ENCODE data around the gene CCDC194. TPM values are rescaled to one million over a fixed set of nuclear protein-coding genes. Genes with fewer than 3 reads are reported as not detected.

CCDC194 gene
- total and polyA plus RNA-seq, 2 of the 13 experiments (the other 11 are each of a cell fraction or from before 2014, with no cell fraction given): 0.13 to 0.21 TPM

DNA sequence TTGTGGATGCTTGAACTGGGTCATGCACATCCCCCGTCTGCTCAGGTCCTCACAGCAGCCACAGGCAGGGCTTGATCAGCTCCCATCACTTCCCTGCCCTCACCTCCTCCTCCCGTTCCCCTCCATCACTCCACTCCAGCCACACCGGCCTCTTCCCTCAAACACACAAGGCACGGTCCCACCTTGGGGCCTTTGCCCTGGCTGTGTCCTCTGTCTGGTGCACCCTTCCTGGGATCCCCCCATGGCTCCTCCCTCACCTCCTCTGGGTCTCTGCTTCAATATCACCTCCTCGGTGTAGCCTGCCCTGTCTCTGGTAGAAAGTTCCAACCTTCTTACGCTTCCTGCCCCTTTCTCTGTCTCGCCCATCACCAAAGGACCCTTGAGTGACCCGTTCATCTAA is 40.6 kb downstream of the CCDC194 start:
- no peak overlapping the region for H3K4me2 ChIP-seq (ENCODE audit: low read depth, low read length)
- H3K36me3 ChIP-seq (replicated peaks in 1 of 2; ENCODE audit: control insufficient read depth in 1 of 2, insufficient read depth in 2 of 2, low read length in 2 of 2): no peaks in the 10 kb centered on the region
- POLR2A ChIA-PET: no interaction called here
- no peaks in the 10 kb centered on the region for H4K20me1 ChIP-seq (ENCODE audit: insufficient read depth, low read length)
- intact Hi-C loops (cut with micrococcal nuclease; ENCODE audit: unreplicated experiment) (no loop called here), in situ Hi-C loops (cut with HindIII; ENCODE audit: extremely low pct_ligation_motif_present, low pct_unique_long_range_greater_than_20kb) (no loop called here)
- no TSS peak for BruUV-seq (replicated peaks)
- WGBS (ENCODE audit: low lambda C conversion rate): 31% methylated on average over 8 of the region's 8 CpGs
- peaks cover 24% of the 10 kb centered on the region for H3K4me1 ChIP-seq (ENCODE audit: insufficient read depth, low read length)
- DNase-seq (ENCODE audit: low spot score) (no peak), FAIRE-seq (no peak), ATAC-seq (peak; percentile 34; the same call in 2 of the 3 replicates)
- no peak overlapping the region for H2AFZ ChIP-seq (ENCODE audit: low read length)
- no peaks in the 10 kb centered on the region for H3K9me3 ChIP-seq (ENCODE audit: low read length)
- peaks cover 3 to 28% of the 10 kb centered on the region in 2 experiments; a peak in 4 of 5 replicates for H3K27me3 ChIP-seq (ENCODE audit: control insufficient read depth in 1 of 2, insufficient read depth in 2 of 2, low read length in 2 of 2)
- no peaks in the 10 kb centered on the region for H3K79me2 ChIP-seq (ENCODE audit: insufficient read depth, low read length)
- peak; percentile 91 for TF ChIP-seq ZKSCAN5 (CRISPR knock-in tag; IDR thresholded peaks at IDR 0.05)
- TF ChIP-seq AKAP8 (CRISPR knock-in tag; IDR thresholded peaks at IDR 0.05): no peak
- H3K9ac ChIP-seq (ENCODE audit: insufficient read depth, low read depth, low read length): no peak overlapping the region
- CTCF ChIA-PET (ENCODE audit: low intra/inter-chr PET ratio, low total read pairs): no interaction called here
- H3K4me3 ChIP-seq (replicated peaks in 1 of 3; ENCODE audit: insufficient read depth in 1 of 3, low read depth in 2 of 3, low read length in 3 of 3): no peak overlapping the region
- H3K27ac ChIP-seq (ENCODE audit: extremely low read length, insufficient read depth, low read length): no peak overlapping the region

GRCh38 chr19:17352608-17353280 is 41.3 kb downstream of the CCDC194 start:
- H2AFZ ChIP-seq (ENCODE audit: low read length): no peak overlapping the region
- CTCF ChIA-PET (ENCODE audit: low intra/inter-chr PET ratio, low total read pairs): no interaction called here
- TF ChIP-seq ZNF629 (CRISPR knock-in tag; conservative IDR thresholded peaks at IDR 0.05): peak; percentile 47; the same call in 1 of the 2 replicates
- TF ChIP-seq CREB1 (IDR thresholded peaks at IDR 0.05): no peak
- no peak for TF ChIP-seq CREB1 (CRISPR knock-in tag; IDR thresholded peaks at IDR 0.05)
- TF ChIP-seq, protein P1, sequence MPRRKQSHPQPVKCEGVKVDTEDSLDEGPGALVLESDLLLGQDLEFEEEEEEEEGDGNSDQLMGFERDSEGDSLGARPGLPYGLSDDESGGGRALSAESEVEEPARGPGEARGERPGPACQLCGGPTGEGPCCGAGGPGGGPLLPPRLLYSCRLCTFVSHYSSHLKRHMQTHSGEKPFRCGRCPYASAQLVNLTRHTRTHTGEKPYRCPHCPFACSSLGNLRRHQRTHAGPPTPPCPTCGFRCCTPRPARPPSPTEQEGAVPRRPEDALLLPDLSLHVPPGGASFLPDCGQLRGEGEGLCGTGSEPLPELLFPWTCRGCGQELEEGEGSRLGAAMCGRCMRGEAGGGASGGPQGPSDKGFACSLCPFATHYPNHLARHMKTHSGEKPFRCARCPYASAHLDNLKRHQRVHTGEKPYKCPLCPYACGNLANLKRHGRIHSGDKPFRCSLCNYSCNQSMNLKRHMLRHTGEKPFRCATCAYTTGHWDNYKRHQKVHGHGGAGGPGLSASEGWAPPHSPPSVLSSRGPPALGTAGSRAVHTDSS (CRISPR knock-in tag; conservative IDR thresholded peaks at IDR 0.05): no peak
- TF ChIP-seq ZFP36 (IDR thresholded peaks at IDR 0.05; ENCODE audit: borderline replicate concordance, low read depth, low read length, partially characterized antibody): peak; percentile 49
- no peak for TF ChIP-seq GTF3A (CRISPR knock-in tag; conservative IDR thresholded peaks at IDR 0.05)
- FAIRE-seq: no peak
- POLR2A ChIA-PET: no interaction called here
- no peak overlapping the region for H3K27ac ChIP-seq (ENCODE audit: extremely low read length, insufficient read depth, low read length)
- no peak overlapping the region for H3K9ac ChIP-seq (ENCODE audit: insufficient read depth, low read depth, low read length)
- no peaks in the 10 kb centered on the region for H4K20me1 ChIP-seq (ENCODE audit: insufficient read depth, low read length)
- H3K4me3 ChIP-seq (replicated peaks in 1 of 3; ENCODE audit: insufficient read depth in 1 of 3, low read depth in 2 of 3, low read length in 3 of 3): no peak overlapping the region
- peak; percentile 23; the same call in 2 of the 3 replicates for ATAC-seq
- H3K4me2 ChIP-seq (ENCODE audit: low read depth, low read length): no peak overlapping the region
- H3K4me1 ChIP-seq (ENCODE audit: insufficient read depth, low read length): peaks cover 19% of the 10 kb centered on the region
- H3K27me3 ChIP-seq (ENCODE audit: control insufficient read depth in 1 of 2, insufficient read depth in 2 of 2, low read length in 2 of 2): peaks cover 1 to 28% of the 10 kb centered on the region in 2 experiments; a peak in 3 of 5 replicates
- intact Hi-C loops (cut with micrococcal nuclease; ENCODE audit: unreplicated experiment): no loop called here
- no peaks in the 10 kb centered on the region for H3K9me3 ChIP-seq (ENCODE audit: low read length)
- no peaks in the 10 kb centered on the region for H3K36me3 ChIP-seq (replicated peaks in 1 of 2; ENCODE audit: control insufficient read depth in 1 of 2, insufficient read depth in 2 of 2, low read length in 2 of 2)
- in situ Hi-C loops (cut with HindIII; ENCODE audit: extremely low pct_ligation_motif_present, low pct_unique_long_range_greater_than_20kb): no loop called here
- no TSS peak for BruUV-seq (replicated peaks)
- 47% methylated on average over 12 of the region's 14 CpGs for WGBS (ENCODE audit: low lambda C conversion rate)
- DNase-seq (ENCODE audit: low spot score): no peak
- H3K79me2 ChIP-seq (ENCODE audit: insufficient read depth, low read length): no peaks in the 10 kb centered on the region
